ENCODE results near the gene CHFR.
"Not testable (repeated sequence)": the region's sequence is repeated elsewhere in the genome, so short reads cannot be mapped to it uniquely, and the experiment has no call there.

The CHFR gene

GRCh38 chr12:132887513-132888351 lies at the start of gene CHFR:
CHFR (minus strand) TSS chr12:132887605; CDS start chr12:132887328, 277 bp downstream.
- DNase-seq (ENCODE audit: low read depth, low spot score) = peak; percentile 80

DNA sequence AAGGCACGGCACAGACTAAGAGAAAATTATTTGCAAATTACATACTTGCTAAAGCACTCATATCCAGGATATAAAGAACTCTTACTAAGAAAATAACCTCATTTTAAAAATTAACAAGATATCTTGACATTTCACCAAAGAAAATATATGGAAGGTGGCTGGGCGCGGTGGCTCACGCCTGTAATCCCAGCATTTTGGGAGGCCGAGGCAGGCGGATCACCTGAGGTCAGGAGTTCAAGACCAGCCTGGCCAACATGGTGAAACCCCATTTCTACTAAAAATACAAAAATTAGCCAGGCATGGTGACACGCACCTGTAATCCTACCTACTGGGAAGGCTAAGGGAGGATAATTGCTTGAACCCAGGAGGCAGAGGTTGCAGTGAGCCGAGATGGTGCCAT lies 49.5 kb upstream of the CHFR start:
- H3K27ac ChIP-seq = not testable (repeated sequence)

More at GRCh38 chr12:132887513-132888351, at the start of gene CHFR:
- H3K27ac ChIP-seq = peak within 1 kb of the TSS; percentile 83

DNA sequence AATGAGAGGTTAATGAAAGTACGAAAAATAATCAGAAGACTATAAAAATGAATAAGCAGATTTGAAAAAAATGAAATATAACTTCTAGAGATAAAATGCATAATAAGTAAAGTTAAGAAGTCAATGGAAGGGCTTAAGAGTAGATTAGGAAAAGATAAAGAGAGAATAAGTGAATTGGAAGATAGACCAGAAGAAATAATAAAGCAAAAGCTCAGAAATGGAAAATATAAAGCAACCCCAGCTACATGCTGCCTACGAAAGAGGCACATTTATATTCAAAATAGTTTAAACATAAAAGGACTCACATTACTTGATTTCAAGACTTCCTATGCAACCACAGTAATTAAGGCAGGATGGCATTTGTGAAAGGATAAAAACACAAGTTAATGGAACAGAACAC lies 48.8 kb upstream of the CHFR start:
- no peak overlapping the region for H3K27ac ChIP-seq
- no peak for DNase-seq (ENCODE audit: low read depth, low spot score)

More for the DNA sequence above, 49.5 kb upstream of the CHFR start:
- DNase-seq (ENCODE audit: low read depth, low spot score) = not testable (repeated sequence)

DNA sequence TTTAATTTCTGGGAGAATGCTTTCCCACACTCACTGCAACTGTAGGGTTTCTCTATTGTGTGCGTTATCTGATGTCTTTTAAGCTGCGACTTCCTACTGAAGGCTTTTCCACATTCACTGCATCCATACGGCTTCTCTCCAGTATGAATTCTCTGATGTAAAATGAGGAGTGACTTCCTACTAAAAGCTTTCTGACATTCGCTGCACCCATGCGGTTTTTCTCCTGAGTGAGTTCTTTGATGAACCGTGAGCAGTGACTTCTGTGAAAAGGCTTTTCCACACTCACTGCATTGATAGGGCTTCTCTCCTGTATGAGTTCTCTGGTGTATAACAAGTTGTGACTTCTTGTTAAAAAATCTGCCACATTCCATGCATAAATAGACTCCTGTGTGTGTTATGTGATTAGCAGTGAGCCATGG lies 39.0 kb upstream of the CHFR start:
- H3K27ac ChIP-seq = no peak overlapping the region
- DNase-seq (ENCODE audit: low read depth, low spot score) = no peak

DNA sequence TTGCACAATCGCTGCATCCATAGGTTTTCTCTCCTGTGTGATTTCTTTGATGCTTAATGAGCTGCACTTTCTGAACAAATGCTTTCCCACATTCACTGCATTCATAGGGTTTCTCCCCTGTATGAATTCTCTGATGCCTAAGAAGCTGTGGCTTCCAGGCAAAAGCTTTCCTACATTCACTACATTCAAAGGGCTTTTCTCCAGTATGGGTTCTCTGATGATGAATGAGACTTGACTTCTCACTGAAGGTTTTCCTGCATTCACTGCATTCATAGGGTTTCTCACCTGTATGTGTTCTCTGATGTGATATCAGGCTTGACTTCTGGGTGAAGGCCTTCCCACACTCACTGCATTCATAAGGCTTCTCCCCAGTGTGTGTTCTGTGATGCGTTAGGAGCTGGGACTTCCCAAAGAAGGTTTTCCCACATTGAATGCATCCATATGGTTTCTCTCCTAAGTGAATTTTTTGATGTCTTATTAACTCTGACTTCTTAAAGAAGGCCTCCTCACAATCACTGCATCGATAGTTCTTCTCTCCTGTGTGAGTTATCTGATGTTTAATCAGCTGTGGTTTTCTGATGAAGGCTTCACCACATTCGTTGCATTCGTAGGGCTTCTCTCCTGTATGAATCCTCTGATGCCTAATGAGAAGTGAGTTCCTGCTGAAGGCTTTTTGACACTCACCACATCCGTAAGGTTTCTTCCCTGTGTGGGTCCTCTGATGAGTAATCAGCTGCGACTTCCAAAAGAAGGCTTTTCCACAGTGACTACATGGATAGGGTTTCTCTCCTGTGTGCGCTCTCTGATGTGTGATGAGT lies 38.4 kb upstream of the CHFR start:
- DNase-seq (ENCODE audit: low read depth, low spot score) = no peak
- no peak overlapping the region for H3K27ac ChIP-seq

DNA sequence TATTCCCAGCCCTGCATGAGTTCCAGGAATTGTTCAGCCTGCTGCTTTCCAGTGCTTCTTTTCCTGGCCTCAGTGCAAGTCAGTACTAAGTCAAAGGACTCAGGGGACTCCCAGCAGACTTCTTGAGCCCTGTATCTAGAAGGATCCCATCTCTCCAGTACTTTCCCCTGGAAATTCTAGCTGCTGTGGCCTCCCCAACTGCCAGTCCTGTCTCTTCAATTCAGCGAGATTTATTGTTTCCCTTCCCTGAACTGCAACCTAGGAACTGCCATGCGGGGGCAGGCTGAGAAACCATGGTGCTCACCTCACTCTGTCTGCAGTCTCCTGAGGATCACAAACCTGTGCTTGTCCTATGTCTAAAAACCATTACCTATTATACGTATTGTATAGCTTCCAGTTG lies 37.0 kb upstream of the CHFR start:
- no peak overlapping the region for H3K27ac ChIP-seq
- DNase-seq (ENCODE audit: low read depth, low spot score) = no peak

DNA sequence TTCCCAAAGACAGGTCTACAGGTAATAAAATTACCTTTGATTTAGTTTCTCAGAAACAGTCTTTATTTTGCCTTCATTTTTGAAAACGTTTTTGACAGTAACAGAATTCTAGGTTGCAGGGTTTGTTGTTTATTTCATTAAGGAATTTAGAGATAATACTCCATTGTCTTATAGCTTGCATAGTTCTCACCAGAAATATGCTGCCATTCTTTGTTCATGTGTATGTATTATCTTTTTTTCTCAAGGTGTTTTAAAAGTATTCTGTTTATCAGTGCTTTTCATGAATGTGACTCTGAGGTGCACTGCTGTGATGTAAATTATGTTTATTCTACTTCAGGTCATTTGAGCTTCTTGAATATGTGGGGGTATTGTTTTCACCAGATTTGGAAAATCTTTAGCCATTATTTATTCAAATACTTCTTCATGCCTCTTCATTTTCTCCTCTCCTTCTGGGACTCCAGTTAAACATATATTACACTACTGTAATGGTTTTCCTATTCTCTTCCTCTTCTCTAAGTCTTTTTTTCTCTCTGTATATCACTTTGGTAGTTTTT lies 36.0 kb upstream of the CHFR start:
- no peak for DNase-seq (ENCODE audit: low read depth, low spot score)
- H3K27ac ChIP-seq = no peak overlapping the region

DNA sequence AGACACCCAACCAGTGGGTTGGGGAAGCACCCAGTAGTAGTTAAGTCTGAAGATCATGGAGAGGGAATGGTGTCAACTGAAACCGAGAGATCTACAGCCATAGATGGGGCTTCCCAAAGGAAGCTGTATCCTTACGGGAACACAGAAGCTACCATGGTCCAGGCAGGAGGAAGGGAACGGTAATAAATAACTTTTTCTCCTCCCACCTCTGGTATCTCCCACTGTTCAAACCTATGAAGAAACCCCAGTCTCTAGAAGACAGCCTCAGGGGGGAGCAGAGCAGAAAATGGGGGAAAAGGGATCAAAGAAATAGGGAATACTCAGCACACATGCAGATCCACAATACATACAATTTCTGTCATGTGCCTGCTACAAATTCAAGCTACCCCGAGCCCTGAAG lies 35.3 kb upstream of the CHFR start:
- no peak overlapping the region for H3K27ac ChIP-seq
- no peak for DNase-seq (ENCODE audit: low read depth, low spot score)

- no peak for DNase-seq (ENCODE audit: low read depth, low spot score)
- H3K27ac ChIP-seq = no peak overlapping the region
Measured at GRCh38 chr12:132921685-132922084, 34.3 kb upstream of the CHFR start.

DNA sequence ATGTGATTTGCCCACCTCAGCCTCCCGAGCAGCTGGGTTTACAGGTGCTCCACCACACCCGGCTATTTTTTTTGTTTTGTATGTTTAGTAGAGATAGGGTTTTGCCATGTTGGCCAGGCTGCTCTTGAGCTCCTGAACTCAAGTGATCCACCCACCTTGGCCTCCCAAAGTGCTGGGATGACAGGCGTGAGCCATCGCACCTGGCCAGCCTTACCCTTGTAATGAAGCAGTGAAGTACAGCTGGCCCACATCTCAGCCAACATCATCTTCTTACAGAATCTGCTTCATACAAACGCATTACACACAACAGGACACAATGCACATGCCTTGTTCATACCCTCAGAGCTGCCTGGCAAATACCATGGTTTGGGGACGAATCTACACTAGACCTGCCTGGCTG lies 31.3 kb upstream of the CHFR start:
- DNase-seq (ENCODE audit: low read depth, low spot score) = no peak
- no peak overlapping the region for H3K27ac ChIP-seq

GRCh38 chr12:132909030-132909368 lies 21.6 kb upstream of the CHFR start:
- no peak for DNase-seq (ENCODE audit: low read depth, low spot score)
- peak overlapping the region; percentile 51 for H3K27ac ChIP-seq

DNA sequence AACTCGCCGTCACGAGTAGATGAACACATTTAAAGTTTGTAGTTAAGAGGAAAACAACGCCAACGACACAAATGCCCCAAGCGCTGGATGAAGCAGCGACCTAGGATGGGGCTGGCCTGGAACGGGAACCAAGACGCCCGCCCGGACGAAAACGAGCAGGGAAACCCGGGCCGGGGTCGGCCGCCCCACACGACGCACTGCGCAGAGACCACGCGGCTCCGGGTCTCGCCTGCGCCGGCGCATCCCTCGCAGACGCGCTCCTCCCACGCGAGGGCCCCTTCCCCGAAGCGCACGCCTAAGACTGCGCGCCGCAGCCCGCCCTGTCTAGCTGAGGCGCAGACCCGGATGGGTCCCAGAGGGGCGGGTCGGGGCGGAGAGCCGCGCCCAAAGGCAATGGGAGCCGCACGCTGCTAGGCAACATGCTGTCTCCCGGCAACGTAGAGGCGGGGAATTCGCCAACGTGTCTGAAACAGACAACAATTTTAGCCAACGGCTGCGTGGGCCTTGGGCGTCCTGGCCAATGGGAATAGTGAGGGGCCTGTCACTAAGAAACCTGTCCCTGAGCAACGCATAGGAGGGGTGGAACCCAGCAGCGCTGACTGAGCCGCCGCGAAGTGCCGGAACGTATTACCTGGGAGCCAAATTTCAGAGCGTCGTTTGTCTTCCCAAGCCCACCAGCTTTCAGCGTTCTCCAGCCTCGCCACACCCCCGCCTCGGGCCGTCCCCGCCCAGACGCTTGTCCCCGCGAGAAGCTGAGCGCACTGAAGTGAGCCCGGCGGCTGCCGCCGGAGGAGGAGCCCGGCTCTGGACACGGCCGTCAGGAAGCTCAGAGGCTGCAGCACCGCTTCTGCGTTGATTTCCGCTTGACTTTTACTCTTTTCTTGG lies 21.0 kb upstream of the CHFR start:
- DNase-seq (ENCODE audit: low read depth, low spot score) = peak; percentile 96
- peak overlapping the region; percentile 51 for H3K27ac ChIP-seq

GRCh38 chr12:132907789-132908144 lies 20.4 kb upstream of the CHFR start:
- H3K27ac ChIP-seq; DNase-seq (ENCODE audit: low read depth, low spot score): not testable (repeated sequence)

DNA sequence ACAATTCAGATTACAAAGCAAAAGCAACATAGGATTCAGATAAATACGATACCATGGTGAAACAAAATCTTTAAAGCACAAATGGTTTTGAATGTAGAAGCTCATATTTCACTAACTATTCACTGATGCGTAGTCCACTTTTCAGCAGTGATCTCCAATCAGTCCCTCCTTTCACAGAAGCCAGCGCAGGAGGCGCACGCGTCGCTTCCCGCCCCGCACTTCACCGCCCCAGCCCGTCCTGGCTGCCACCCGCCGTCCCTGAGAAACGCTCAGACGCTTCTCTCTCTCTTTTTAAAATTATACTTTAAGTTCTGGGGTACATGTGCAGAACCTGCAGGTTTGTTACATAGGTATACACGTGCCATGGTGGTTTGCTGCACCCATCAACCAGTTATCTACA lies 19.8 kb upstream of the CHFR start:
- no peak for DNase-seq (ENCODE audit: low read depth, low spot score)
- no peak overlapping the region for H3K27ac ChIP-seq

DNA sequence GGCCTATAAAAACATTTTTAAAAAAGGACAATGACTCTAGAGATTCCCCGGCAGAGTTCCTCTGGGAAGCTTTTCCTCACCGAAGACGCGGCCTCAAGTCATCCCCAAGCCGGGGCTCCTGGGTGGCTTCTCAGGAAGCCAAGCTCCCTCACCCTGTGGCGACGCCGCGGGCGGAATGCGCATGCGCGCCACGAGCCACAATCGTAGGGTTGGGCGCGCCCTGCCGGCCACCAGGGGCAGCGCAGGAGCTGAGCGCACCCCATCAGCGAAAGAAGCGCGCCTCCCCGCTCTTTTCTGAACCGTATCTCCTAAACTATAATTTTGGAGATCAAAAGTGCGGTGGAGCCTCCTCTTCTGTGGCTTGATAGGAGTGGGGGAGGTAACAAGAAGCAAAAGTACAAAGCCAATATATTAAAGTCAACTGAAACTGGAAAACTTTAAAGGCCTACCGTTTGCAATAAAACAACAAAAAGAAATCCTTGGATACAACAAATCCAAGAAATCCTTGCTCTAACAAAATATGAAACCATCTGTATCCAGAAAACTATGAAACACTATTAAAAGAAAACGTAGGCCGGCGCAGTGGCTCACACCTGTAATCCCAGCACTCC lies 17.4 kb upstream of the CHFR start:
- no peak for DNase-seq (ENCODE audit: low read depth, low spot score)

DNA sequence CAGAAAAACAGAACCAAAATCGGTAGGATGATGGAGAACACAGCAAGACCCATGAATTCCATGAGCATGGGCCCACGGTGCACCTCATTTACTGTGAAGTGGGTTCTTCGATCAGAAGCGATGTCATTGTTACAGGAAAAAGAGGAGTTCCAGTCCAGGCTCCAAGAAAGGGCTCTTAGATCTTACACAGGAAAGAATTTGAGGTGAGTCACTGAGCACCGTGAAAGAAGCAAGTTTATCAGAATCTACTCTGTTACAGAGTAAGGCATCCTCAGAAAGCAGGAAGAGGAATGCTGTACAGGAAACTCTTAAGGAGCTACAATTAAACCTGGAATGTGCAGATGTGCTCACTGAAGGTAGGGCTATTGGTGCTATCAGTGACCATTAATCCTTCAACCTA lies 11.6 kb upstream of the CHFR start:
- no peak overlapping the region for H3K27ac ChIP-seq
- no peak for DNase-seq (ENCODE audit: low read depth, low spot score)

More for the DNA sequence above, 17.4 kb upstream of the CHFR start:
- no peak overlapping the region for H3K27ac ChIP-seq

GRCh38 chr12:132888852-132889251 lies 1.4 kb upstream of the CHFR start:
- H3K27ac ChIP-seq = no peak overlapping the region
- DNase-seq (ENCODE audit: low read depth, low spot score) = no peak

- H3K27ac ChIP-seq = peak overlapping the region; percentile 83
- DNase-seq (ENCODE audit: low read depth, low spot score) = no peak
Measured at GRCh38 chr12:132886529-132887477, 602 bp downstream of the CHFR start.

- H3K27ac ChIP-seq = no peak overlapping the region
- no peak for DNase-seq (ENCODE audit: low read depth, low spot score)
Measured at GRCh38 chr12:132881818-132882217, 5.6 kb downstream of the CHFR start.

All from epithelial cell of prostate (primary cell).